Measurements from ENCODE around the gene TNIK. TPM values are rescaled to one million over a fixed set of nuclear protein-coding genes. Genes with fewer than 3 reads are reported as not detected.

The TNIK gene
- total RNA-seq, 1 donor from 2014 or later, result 38.1 TPM

DNA sequence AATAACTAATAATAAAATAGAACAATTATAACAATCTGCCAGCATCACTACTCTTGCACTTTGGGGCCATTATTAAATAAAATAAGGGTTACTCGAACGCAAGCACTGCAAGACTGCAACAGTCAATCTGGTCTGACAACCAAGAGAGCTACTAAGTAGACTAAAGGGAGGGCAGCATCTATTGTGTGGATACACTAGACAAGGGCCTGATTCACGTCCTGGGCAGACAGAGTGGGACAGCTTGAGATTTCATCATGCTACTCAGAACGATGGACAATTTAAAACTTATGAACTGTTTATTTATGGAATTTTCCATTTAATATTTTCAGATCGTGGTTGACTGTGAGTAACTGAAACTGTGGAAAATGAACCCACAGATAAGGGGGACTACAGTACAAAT is 39.5 kb downstream of the TNIK start:
- Mint-ChIP-seq H3K27me3 (no peaks in the 10 kb centered on the region), H3K36me3 (no peaks in the 10 kb centered on the region), H3K4me1 (ENCODE audit: unreplicated experiment) (no peaks in the 10 kb centered on the region), H3K9me3 (peaks cover 3% of the 10 kb centered on the region), H3K4me3 (no peak overlapping the region), H3K27ac (no peak overlapping the region)
- DNase-seq (ENCODE audit: extremely low spot score, unreplicated experiment), result no peak
- TF ChIP-seq, protein P1, sequence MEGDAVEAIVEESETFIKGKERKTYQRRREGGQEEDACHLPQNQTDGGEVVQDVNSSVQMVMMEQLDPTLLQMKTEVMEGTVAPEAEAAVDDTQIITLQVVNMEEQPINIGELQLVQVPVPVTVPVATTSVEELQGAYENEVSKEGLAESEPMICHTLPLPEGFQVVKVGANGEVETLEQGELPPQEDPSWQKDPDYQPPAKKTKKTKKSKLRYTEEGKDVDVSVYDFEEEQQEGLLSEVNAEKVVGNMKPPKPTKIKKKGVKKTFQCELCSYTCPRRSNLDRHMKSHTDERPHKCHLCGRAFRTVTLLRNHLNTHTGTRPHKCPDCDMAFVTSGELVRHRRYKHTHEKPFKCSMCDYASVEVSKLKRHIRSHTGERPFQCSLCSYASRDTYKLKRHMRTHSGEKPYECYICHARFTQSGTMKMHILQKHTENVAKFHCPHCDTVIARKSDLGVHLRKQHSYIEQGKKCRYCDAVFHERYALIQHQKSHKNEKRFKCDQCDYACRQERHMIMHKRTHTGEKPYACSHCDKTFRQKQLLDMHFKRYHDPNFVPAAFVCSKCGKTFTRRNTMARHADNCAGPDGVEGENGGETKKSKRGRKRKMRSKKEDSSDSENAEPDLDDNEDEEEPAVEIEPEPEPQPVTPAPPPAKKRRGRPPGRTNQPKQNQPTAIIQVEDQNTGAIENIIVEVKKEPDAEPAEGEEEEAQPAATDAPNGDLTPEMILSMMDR (conservative IDR thresholded peaks at IDR 0.05), result no peak

DNA sequence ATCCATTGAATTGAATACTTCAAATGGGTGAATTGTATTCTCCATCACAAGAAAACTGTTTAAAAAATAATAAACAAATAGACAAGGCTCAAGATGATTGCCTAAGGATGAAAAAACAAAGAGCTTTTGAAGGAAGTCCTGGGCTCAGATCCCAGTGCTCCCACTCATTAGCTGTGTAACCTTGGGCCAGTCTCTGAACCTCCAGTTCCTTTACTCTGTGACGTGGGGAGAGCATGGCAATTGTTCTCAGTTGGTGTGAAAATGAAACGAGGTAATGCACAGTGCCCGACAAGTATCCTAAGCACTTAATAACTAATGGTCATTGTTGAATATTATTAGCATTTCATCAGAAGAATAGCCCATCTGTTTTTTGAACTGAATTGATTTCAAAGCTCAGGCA is 40.7 kb downstream of the TNIK start:
- Mint-ChIP-seq H3K9me3 (peaks cover 3% of the 10 kb centered on the region), H3K36me3 (no peaks in the 10 kb centered on the region), H3K4me1 (ENCODE audit: unreplicated experiment) (no peaks in the 10 kb centered on the region), H3K27me3 (peaks cover 3% of the 10 kb centered on the region), H3K4me3 (no peak overlapping the region), H3K27ac (no peak overlapping the region)
- no peak for DNase-seq (ENCODE audit: extremely low spot score, unreplicated experiment)
- TF ChIP-seq, protein P1 (conservative IDR thresholded peaks at IDR 0.05), result no peak

DNA sequence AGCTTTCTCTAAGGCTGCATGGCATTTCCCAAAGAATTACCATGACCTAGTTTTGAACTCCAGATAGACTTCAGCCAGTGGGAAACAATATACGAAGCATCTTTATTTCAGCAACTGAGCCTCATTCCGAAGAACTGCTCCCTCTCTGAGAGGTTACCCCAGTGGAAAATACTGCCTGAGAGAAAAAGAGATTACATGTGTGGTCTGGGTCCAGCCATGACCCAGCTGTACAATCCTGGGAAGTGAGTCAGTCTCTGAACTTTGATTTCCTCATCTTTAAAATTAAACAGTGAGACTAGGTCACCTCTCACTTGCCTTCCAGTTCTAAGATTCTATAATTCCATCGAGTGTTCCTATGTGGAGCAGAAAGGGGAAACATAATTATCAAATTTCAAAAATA is 42.4 kb downstream of the TNIK start:
- H3K27ac Mint-ChIP-seq, result no peak overlapping the region
- H3K9me3 Mint-ChIP-seq, result peaks cover 3% of the 10 kb centered on the region

DNA sequence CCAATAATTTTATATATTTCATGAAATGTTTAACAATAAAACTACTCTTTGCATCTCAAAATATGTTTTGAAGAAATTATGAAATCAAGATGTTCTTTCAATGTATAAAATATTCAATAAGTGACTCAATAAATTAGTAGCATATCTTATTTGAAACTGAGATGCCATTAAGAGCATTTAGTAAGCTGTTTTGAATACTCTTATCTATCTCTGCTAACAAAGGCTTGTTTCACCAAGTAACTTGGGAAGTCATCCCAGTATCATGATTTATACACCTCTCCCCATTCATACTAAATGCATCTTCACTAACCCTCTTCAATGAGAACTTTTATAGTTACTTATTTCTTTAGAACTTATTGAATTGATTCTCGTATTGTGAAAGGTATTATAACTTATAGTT is 43.1 kb downstream of the TNIK start:
- no peaks in the 10 kb centered on the region for H3K36me3 Mint-ChIP-seq
- peaks cover 3% of the 10 kb centered on the region for H3K27me3 Mint-ChIP-seq
- peaks cover 3% of the 10 kb centered on the region for H3K9me3 Mint-ChIP-seq
- no peak for DNase-seq (ENCODE audit: extremely low spot score, unreplicated experiment)
- TF ChIP-seq, protein P1 (conservative IDR thresholded peaks at IDR 0.05), result no peak
- H3K4me3 Mint-ChIP-seq, result no peak overlapping the region
- no peaks in the 10 kb centered on the region for H3K4me1 Mint-ChIP-seq (ENCODE audit: unreplicated experiment)
- H3K27ac Mint-ChIP-seq, result no peak overlapping the region

More for the DNA sequence above, 42.4 kb downstream of the TNIK start:
- H3K4me3 Mint-ChIP-seq, result no peak overlapping the region
- H3K36me3 Mint-ChIP-seq, result no peaks in the 10 kb centered on the region
- DNase-seq (ENCODE audit: extremely low spot score, unreplicated experiment), result no peak
- H3K27me3 Mint-ChIP-seq, result peaks cover 3% of the 10 kb centered on the region
- TF ChIP-seq, protein P1 (conservative IDR thresholded peaks at IDR 0.05), result no peak
- H3K4me1 Mint-ChIP-seq (ENCODE audit: unreplicated experiment), result no peaks in the 10 kb centered on the region

DNA sequence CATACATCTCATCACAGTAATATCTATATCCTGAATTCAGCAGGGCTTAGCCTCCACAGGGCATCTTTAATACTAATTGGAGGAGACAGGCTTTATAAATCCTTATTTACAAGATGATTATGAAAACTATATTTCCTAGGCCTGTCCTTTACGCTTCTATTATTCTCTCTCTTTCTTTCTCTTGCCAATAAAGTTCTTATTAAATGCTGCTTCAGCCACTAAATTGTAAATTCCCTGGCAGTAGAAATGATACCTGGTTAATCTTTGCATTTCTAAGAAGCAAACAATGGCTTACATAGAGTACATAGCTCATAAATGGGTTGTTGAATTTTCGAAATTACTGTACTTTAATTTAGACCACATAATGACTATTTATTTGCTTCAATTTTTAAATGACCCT is 43.5 kb downstream of the TNIK start:
- Mint-ChIP-seq H3K27me3 (peaks cover 3% of the 10 kb centered on the region), H3K9me3 (peaks cover 3% of the 10 kb centered on the region), H3K27ac (no peak overlapping the region), H3K4me1 (ENCODE audit: unreplicated experiment) (no peaks in the 10 kb centered on the region), H3K4me3 (no peak overlapping the region), H3K36me3 (no peaks in the 10 kb centered on the region)
- TF ChIP-seq, protein P1 (conservative IDR thresholded peaks at IDR 0.05), result no peak
- DNase-seq (ENCODE audit: extremely low spot score, unreplicated experiment), result no peak

DNA sequence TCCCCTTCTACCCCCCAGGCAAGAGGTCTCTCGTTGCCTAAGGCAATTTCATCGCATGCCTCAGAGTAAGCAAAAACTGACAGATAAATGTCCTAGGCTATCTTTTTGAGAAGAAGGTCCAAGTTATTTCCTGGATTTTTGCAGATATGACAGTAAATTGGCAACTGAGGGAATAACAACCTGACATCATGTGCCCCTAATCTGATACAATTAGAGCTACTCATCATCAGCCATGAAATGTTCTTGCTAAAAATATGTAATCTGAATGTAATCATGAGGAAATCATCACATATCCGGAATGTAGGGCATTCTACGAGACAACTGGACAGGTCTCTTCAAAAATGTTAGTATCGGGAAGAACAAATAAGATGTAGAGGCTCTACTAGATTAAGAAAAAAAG is 44.1 kb downstream of the TNIK start:
- DNase-seq (ENCODE audit: extremely low spot score, unreplicated experiment), result no peak
- Mint-ChIP-seq H3K4me3 (no peak overlapping the region), H3K9me3 (peaks cover 3% of the 10 kb centered on the region), H3K4me1 (ENCODE audit: unreplicated experiment) (no peaks in the 10 kb centered on the region), H3K36me3 (no peaks in the 10 kb centered on the region), H3K27me3 (peaks cover 3% of the 10 kb centered on the region), H3K27ac (no peak overlapping the region)
- TF ChIP-seq, protein P1 (conservative IDR thresholded peaks at IDR 0.05), result no peak
